ENCODE results near the gene LARGE2. TPM values are rescaled to one million over a fixed set of nuclear protein-coding genes. Genes with fewer than 3 reads are reported as not detected.

The LARGE2 gene
- total and polyA plus RNA-seq, 9 of the 15 experiments (the other 6 are each of a cell fraction or from before 2014, with no cell fraction given), result 0.56 to 14.1 (median 6.6) TPM

- H4K20me1 ChIP-seq (replicated peaks; ENCODE audit: control insufficient read depth, insufficient read depth, low read length), result no peaks in the 10 kb centered on the region; the same call in 1 of the 2 replicates
- H3K79me2 ChIP-seq (ENCODE audit: control insufficient read depth, insufficient read depth, low read length), result peaks cover 4% of the 10 kb centered on the region; the same call in 2 of the 3 replicates
- ChIA-PET POLR2A (interaction anchor here (0.5 to 1.7 kb wide), 5 partner anchors 10 to 357 kb away, joined by 3 to 5 read pairs (median 3); no protein-coding TSS in a partner anchor), CTCF (ENCODE audit: low intra/inter-chr PET ratio) (interaction anchor here (0.7 kb wide), 1 partner anchor 32 kb away, joined by 3 read pairs; no protein-coding TSS in a partner anchor)
- peaks cover 8 to 62% of the 10 kb centered on the region in 2 experiments for H3K4me1 ChIP-seq (replicated peaks in 1 of 2; ENCODE audit: control insufficient read depth in 2 of 2, insufficient read depth in 2 of 2, low read length in 2 of 2)
- WGBS (ENCODE audit: insufficient coverage, low coverage, missing lambda C conversion rate), result 77% methylated on average over 12 of the region's 22 CpGs
- intact Hi-C loops (cut with micrococcal nuclease), result no loop called here
- DNase-seq (ENCODE audit: extremely low read depth in 1 of 4, low spot score in 3 of 4), result no peak
- no peak overlapping the region for H3K4me2 ChIP-seq (ENCODE audit: insufficient read depth, low read length)
- no peak for ATAC-seq
- TF ChIP-seq, protein P1, sequence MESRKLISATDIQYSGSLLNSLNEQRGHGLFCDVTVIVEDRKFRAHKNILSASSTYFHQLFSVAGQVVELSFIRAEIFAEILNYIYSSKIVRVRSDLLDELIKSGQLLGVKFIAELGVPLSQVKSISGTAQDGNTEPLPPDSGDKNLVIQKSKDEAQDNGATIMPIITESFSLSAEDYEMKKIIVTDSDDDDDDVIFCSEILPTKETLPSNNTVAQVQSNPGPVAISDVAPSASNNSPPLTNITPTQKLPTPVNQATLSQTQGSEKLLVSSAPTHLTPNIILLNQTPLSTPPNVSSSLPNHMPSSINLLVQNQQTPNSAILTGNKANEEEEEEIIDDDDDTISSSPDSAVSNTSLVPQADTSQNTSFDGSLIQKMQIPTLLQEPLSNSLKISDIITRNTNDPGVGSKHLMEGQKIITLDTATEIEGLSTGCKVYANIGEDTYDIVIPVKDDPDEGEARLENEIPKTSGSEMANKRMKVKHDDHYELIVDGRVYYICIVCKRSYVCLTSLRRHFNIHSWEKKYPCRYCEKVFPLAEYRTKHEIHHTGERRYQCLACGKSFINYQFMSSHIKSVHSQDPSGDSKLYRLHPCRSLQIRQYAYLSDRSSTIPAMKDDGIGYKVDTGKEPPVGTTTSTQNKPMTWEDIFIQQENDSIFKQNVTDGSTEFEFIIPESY (CRISPR knock-in tag; IDR thresholded peaks at IDR 0.05), result 0 out of 2 replicates have a peak, but pooled peaks have one; percentile 35
- TF ChIP-seq HNRNPUL1 (IDR thresholded peaks at IDR 0.05; ENCODE audit: low read length) (no peak), STAG1 (CRISPR knock-in tag; IDR thresholded peaks at IDR 0.05; ENCODE audit: borderline replicate concordance) (0 out of 2 replicates have a peak, but pooled peaks have one; percentile 12), HOMEZ (CRISPR knock-in tag; IDR thresholded peaks at IDR 0.05) (no peak)
- BruUV-seq (replicated peaks), result TSS peak; percentile 52
- no peak for FAIRE-seq
- H3K27ac ChIP-seq (ENCODE audit: extremely low read depth, low read depth, low read length), result no peak overlapping the region
- no peak overlapping the region for H3K4me3 ChIP-seq
- no peaks in the 10 kb centered on the region for H3K9me3 ChIP-seq (replicated peaks; ENCODE audit: control insufficient read depth, insufficient read depth, low read depth, low read length)
- H3K36me3 ChIP-seq (ENCODE audit: control insufficient read depth, insufficient read depth, low read length), result peaks cover 9% of the 10 kb centered on the region; the same call in 1 of the 3 replicates
- in situ Hi-C loops (cut with MboI), result no loop called here
- no peak overlapping the region for H2AFZ ChIP-seq (ENCODE audit: low read depth, low read length)
- H3K9me1 ChIP-seq (ENCODE audit: control insufficient read depth, insufficient read depth, low read length), result no peaks in the 10 kb centered on the region
- H3K9ac ChIP-seq (ENCODE audit: insufficient read depth in 1 of 2, low read depth in 2 of 2, low read length in 2 of 2), result peak overlapping the region in 1 of 2 experiments; percentile 71; a peak in 2 of 4 replicates
- no peaks in the 10 kb centered on the region for H3K27me3 ChIP-seq (ENCODE audit: control insufficient read depth in 2 of 2, insufficient read depth in 2 of 2, low read length in 2 of 2)
Measured at GRCh38 chr11:45924036-45924915, 1.8 kb downstream of the LARGE2 start.

Data from K562 (cell line).